ENCODE measurements around the gene RGL4.
"Not testable (repeated sequence)": the region's sequence is repeated elsewhere in the genome, so short reads cannot be mapped to it uniquely, and the experiment has no call there.

RGL4 gene, protein sequence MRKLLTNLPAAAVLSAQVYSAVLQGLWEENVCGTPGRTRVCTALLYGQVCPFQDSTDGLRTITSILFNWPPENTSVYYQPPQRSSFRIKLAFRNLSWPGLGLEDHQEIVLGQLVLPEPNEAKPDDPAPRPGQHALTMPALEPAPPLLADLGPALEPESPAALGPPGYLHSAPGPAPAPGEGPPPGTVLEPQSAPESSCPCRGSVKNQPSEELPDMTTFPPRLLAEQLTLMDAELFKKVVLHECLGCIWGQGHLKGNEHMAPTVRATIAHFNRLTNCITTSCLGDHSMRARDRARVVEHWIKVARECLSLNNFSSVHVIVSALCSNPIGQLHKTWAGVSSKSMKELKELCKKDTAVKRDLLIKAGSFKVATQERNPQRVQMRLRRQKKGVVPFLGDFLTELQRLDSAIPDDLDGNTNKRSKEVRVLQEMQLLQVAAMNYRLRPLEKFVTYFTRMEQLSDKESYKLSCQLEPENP

DNA sequence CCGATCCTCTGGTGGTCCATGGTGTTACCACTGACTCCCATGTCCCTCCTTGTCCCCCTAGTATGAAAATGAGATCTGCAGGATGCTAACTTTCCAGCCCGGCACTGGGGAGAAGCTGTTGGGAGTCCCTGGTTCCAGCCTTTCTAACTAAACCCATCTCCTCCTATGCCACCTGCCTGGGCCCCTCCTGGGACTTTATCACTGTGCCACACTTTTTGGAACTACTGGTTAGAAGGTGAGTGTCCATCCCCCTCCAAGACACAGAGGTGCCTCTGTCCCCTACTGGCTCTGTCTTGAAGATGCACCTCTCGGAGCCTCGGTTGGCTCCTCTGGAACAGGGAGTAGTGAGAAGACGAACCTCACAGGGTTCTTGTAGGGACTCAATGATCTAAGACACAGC lies at the start of gene RGL4:
RGL4 (plus strand) TSS at position 301 of the 400 bp plus-strand sequence. CDS start 1,018 bp downstream, outside the sequence.
- TF ChIP-seq, protein P1, sequence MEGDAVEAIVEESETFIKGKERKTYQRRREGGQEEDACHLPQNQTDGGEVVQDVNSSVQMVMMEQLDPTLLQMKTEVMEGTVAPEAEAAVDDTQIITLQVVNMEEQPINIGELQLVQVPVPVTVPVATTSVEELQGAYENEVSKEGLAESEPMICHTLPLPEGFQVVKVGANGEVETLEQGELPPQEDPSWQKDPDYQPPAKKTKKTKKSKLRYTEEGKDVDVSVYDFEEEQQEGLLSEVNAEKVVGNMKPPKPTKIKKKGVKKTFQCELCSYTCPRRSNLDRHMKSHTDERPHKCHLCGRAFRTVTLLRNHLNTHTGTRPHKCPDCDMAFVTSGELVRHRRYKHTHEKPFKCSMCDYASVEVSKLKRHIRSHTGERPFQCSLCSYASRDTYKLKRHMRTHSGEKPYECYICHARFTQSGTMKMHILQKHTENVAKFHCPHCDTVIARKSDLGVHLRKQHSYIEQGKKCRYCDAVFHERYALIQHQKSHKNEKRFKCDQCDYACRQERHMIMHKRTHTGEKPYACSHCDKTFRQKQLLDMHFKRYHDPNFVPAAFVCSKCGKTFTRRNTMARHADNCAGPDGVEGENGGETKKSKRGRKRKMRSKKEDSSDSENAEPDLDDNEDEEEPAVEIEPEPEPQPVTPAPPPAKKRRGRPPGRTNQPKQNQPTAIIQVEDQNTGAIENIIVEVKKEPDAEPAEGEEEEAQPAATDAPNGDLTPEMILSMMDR (IDR thresholded peaks at IDR 0.05): no peak
- TF ChIP-seq ZFX (IDR thresholded peaks at IDR 0.05; ENCODE audit: borderline replicate concordance): no peak
- H3K27ac ChIP-seq: no peak within 1 kb of the TSS

GRCh38 chr22:23646526-23646925 lies 44.3 kb upstream of the RGL4 start:
- not testable (repeated sequence) for H3K27ac ChIP-seq

DNA sequence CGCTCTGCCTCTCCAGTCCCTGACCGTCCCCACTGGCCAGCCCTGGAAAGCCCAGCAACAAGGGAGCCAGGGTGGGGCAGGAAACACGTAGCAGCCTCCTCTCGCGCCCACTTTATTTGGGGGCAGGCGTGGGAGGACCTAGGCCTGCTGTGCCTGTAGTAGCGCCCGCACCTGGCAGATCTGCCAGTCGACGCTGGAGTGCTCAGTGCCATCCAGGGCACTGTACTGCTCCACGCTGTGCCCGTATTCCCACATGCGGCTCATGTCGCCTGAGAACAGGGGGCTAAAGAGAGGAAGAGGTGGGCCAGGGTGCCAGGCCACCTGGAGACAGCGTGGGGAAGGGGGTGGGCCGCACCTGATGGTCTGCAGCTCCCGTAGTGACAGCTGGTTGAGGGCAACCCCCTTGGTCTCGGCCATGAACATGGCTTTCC lies 41.7 kb upstream of the RGL4 start:
- H3K27ac ChIP-seq: no peak overlapping the region
- TF ChIP-seq, protein P1 (IDR thresholded peaks at IDR 0.05): no peak
- TF ChIP-seq ZFX (IDR thresholded peaks at IDR 0.05; ENCODE audit: borderline replicate concordance): no peak

GRCh38 chr22:23651676-23652075 lies 39.1 kb upstream of the RGL4 start:
- TF ChIP-seq, protein P1 (IDR thresholded peaks at IDR 0.05): no peak
- no peak for TF ChIP-seq ZFX (IDR thresholded peaks at IDR 0.05; ENCODE audit: borderline replicate concordance)
- no peak overlapping the region for H3K27ac ChIP-seq

- no peak overlapping the region for H3K27ac ChIP-seq
- TF ChIP-seq, protein P1 (IDR thresholded peaks at IDR 0.05): no peak
- no peak for TF ChIP-seq ZFX (IDR thresholded peaks at IDR 0.05; ENCODE audit: borderline replicate concordance)
Measured at GRCh38 chr22:23652286-23652685, 38.5 kb upstream of the RGL4 start.

DNA sequence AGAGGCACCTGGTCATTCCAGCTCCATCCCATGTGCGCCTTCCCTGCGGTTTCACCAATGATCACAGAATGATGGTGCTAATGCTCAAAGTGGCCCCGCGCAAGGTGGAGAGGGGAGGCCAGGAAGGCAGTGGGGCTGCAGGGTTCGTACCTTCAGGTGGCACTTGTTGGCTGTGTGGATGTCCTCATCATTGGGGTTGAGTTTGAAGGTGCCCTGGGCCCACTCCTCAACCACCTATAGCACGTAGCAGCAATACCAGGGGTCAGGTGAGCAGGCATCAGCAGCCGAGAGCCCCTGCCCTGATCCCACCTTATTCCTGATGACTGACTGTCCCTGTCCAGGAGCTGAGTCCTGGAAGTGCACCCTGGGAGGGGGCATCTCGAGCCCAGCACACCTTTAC lies 38.1 kb upstream of the RGL4 start:
- TF ChIP-seq, protein P1 (IDR thresholded peaks at IDR 0.05): no peak
- TF ChIP-seq ZFX (IDR thresholded peaks at IDR 0.05; ENCODE audit: borderline replicate concordance): no peak
- H3K27ac ChIP-seq: no peak overlapping the region

DNA sequence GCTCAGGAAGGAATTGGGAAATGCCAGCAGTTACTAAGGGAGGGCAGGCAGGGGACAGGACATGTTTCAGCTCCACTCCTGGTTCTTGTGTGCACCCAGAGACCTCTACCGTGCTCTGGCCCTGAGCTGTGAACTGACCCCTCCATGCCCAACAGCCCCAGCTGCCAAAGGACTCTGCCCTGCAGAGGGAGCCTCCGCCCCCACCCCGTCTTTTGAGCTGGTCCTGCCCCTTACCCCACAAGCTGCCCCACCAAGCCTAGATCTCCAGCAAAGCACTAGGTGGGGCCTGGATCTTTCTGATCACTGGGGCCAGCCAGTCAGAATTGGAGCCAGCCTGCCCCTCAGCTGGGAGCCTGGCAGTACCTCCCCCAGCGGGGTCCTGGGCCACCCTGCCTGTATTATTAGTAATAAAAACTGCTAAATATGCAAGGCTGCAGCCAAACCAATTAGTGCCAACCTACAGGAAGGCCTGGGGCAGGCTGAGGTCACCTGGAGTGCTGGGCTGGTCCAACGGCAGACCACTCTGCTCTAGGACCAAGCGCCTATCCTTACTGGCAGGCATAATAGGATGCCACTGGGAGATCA lies 34.8 kb upstream of the RGL4 start:
- H3K27ac ChIP-seq: no peak overlapping the region
- no peak for TF ChIP-seq ZFX (IDR thresholded peaks at IDR 0.05; ENCODE audit: borderline replicate concordance)
- TF ChIP-seq, protein P1 (IDR thresholded peaks at IDR 0.05): no peak
